Endothelial cell of umbilical vein (primary cell): ENCODE measurements around the gene ZNF764.

Experiments
- CTCF ChIP-seq, 2 donors: IDR thresholded peaks; 1 replicate in 1 of 2; 2 replicates in 1 of 2; pipeline ENCODE4 v1.5.1; 2011; ENCODE audit warnings: low read length in 2 of 2, mild to moderate bottlenecking in 2 of 2, moderate library complexity in 2 of 2, control low read depth in 1 of 2, inconsistent platforms in 1 of 2, low read depth in 1 of 2; ENCODE audit not compliant: insufficient read depth in 1 of 2; ENCODE audit errors: extremely low read depth in 1 of 2
- FOS ChIP-seq: IDR thresholded peaks from 2 replicates; pipeline ENCODE4 v1.6.1; 2011; ENCODE audit warnings: mild to moderate bottlenecking, low read length, moderate library complexity, borderline replicate concordance; ENCODE audit not compliant: insufficient read depth
- JUN ChIP-seq: IDR thresholded peaks from 2 replicates; pipeline ENCODE4 v1.6.1; 2011; ENCODE audit warnings: borderline replicate concordance, low read depth; ENCODE audit not compliant: insufficient read length, insufficient read depth
- MYC ChIP-seq: IDR thresholded peaks from one replicate; pipeline ENCODE4 v1.6.1; 2011; ENCODE audit warnings: mild to moderate bottlenecking, low read depth, low read length
- POLR2A ChIP-seq: IDR thresholded peaks from 2 replicates; pipeline ENCODE4 v1.6.1; 2012; ENCODE audit warnings: low read depth, mild to moderate bottlenecking, control low read depth, low read length
- POLR2AphosphoS5 ChIP-seq: IDR thresholded peaks from 2 replicates; pipeline ENCODE4 v1.6.1; 2012; ENCODE audit warnings: low read depth, mild to moderate bottlenecking, control low read depth, low read length, moderate library complexity; ENCODE audit not compliant: insufficient read depth

DNA sequence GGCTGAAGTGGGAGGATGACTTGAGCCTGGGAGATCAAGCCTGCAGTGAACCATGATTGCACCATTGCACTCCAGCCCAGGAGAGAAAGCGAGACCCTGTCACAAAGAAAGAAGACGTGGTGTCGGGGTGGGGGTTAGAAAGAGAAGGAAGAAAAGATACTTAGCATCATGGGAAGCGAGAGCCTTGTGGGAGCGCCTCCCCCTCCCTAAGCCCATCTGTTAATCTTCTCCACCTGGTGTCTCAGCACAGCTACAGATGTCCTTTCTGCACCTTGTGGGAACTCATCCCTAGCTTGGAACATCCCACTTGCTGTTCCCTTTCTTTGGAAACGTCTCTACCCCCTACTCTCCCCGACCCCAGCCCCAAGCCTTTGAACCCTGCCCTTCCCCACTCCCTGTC is 7.4 kb upstream of the ZNF764 start:
- TF ChIP-seq POLR2AphosphoS5 = no peak
- TF ChIP-seq JUN = no peak
- TF ChIP-seq FOS = no peak
- TF ChIP-seq CTCF (IDR thresholded peaks at IDR 0.05; ENCODE audit: extremely low read depth in 1 of 2, insufficient read depth in 1 of 2, low read depth in 1 of 2, low read length in 2 of 2) = no peak
- no peak for TF ChIP-seq POLR2A
- no peak for TF ChIP-seq MYC
